Measurements from ENCODE around the gene HIP1R. TPM values are rescaled to one million over a fixed set of nuclear protein-coding genes. Genes with fewer than 3 reads are reported as not detected.
A peak's percentile ranks its signal among the peaks of the same experiment; 100 is the strongest.

Gene HIP1R
- polyA plus RNA-seq, 1 of the 3 experiments (the other 2 are of a cell fraction): 20.6 TPM

DNA sequence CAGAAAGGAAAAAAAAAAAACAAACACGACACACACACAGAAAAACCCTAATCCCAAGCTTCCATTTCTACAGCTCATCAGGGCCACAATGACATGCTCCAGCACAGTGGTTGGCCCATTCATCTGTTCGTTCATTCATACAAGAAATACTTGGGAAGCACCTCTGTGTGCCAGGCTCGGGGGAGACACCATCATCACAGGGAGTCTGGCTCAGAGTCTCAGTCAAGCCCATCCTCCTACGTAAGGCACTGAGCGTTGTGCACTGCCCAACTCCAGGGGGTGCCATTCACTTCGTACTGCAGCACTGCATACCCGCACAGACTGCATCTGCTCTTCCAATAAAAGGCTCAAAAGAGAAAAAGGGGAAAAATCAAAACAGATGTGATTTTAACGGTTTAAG, 45.4 kb downstream of the HIP1R start:
- WGBS (ENCODE audit: low lambda C conversion rate): 60% methylated on average over 8 of the region's 8 CpGs
- ChIA-PET POLR2A (no interaction called here), CTCF (interaction anchor here (0.6 to 3.6 kb wide), 16 partner anchors 9 to 76 kb away, joined by 3 to 15 read pairs (median 6); no protein-coding TSS in a partner anchor)
- Histone ChIP-seq H3K4me1 (ENCODE audit: control insufficient read depth in 1 of 2, insufficient read depth in 2 of 2, low read depth in 1 of 2, low read length in 1 of 2) (peaks cover 4 to 28% of the 10 kb centered on the region in 2 experiments; a peak in 2 of 4 replicates), H2AFZ (ENCODE audit: low read depth) (no peak overlapping the region), H3K9me2 (no peaks in the 10 kb centered on the region), H3K4me3 (ENCODE audit: low read depth in 2 of 2, low read length in 1 of 2) (no peak overlapping the region; a peak in 1 of 4 replicates), H3F3A (replicated peaks; ENCODE audit: insufficient read depth) (peaks cover 10% of the 10 kb centered on the region), H3K9me3 (no peaks in the 10 kb centered on the region), H3K9ac (no peak overlapping the region), H3K79me2 (ENCODE audit: insufficient read depth) (peaks cover 98% of the 10 kb centered on the region), H4K20me1 (ENCODE audit: insufficient read depth) (peaks cover 45% of the 10 kb centered on the region), H3K27me3 (ENCODE audit: insufficient read depth) (no peaks in the 10 kb centered on the region), H3K36me3 (replicated peaks in 1 of 2; ENCODE audit: control insufficient read depth in 1 of 2, insufficient read depth in 2 of 2, low read length in 1 of 2) (no peaks in the 10 kb centered on the region), H3K4me2 (no peak overlapping the region), H3K27ac (ENCODE audit: low read depth in 2 of 2, low read length in 1 of 2) (no peak overlapping the region)
- TF ChIP-seq, protein P1, sequence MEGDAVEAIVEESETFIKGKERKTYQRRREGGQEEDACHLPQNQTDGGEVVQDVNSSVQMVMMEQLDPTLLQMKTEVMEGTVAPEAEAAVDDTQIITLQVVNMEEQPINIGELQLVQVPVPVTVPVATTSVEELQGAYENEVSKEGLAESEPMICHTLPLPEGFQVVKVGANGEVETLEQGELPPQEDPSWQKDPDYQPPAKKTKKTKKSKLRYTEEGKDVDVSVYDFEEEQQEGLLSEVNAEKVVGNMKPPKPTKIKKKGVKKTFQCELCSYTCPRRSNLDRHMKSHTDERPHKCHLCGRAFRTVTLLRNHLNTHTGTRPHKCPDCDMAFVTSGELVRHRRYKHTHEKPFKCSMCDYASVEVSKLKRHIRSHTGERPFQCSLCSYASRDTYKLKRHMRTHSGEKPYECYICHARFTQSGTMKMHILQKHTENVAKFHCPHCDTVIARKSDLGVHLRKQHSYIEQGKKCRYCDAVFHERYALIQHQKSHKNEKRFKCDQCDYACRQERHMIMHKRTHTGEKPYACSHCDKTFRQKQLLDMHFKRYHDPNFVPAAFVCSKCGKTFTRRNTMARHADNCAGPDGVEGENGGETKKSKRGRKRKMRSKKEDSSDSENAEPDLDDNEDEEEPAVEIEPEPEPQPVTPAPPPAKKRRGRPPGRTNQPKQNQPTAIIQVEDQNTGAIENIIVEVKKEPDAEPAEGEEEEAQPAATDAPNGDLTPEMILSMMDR (IDR thresholded peaks at IDR 0.05): peak; percentile 57
- no peak for TF ChIP-seq CHD2 (IDR thresholded peaks at IDR 0.05; ENCODE audit: low read length, partially characterized antibody)
- TF ChIP-seq TCF12 (IDR thresholded peaks at IDR 0.05): no peak
- TF ChIP-seq, protein P2, sequence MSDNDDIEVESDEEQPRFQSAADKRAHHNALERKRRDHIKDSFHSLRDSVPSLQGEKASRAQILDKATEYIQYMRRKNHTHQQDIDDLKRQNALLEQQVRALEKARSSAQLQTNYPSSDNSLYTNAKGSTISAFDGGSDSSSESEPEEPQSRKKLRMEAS (IDR thresholded peaks at IDR 0.05; ENCODE audit: low read depth): no peak
- no peak for TF ChIP-seq EP300 (IDR thresholded peaks at IDR 0.05; ENCODE audit: borderline replicate concordance in 1 of 2, low read depth in 1 of 2, low read length in 1 of 2)
- no peak for TF ChIP-seq TEAD4 (IDR thresholded peaks at IDR 0.05; ENCODE audit: borderline replicate concordance, insufficient read depth)
- TF ChIP-seq FOXM1 (IDR thresholded peaks at IDR 0.05; ENCODE audit: low read depth): no peak
- TF ChIP-seq NFIC (IDR thresholded peaks at IDR 0.05; ENCODE audit: borderline replicate concordance): no peak
- TF ChIP-seq RCOR1 (IDR thresholded peaks at IDR 0.05; ENCODE audit: low read length): no peak
- TF ChIP-seq FOSL2 (IDR thresholded peaks at IDR 0.05; ENCODE audit: borderline replicate concordance, low read depth): no peak
- no peak for TF ChIP-seq SIN3A (IDR thresholded peaks at IDR 0.05; ENCODE audit: borderline replicate concordance, low read depth, low read length)
- TF ChIP-seq EZH2phosphoT487 (IDR thresholded peaks at IDR 0.05; ENCODE audit: borderline replicate concordance, low read depth): no peak
- TF ChIP-seq MEF2A (IDR thresholded peaks at IDR 0.05; ENCODE audit: borderline replicate concordance, low read depth): no peak
- TF ChIP-seq, protein P3, sequence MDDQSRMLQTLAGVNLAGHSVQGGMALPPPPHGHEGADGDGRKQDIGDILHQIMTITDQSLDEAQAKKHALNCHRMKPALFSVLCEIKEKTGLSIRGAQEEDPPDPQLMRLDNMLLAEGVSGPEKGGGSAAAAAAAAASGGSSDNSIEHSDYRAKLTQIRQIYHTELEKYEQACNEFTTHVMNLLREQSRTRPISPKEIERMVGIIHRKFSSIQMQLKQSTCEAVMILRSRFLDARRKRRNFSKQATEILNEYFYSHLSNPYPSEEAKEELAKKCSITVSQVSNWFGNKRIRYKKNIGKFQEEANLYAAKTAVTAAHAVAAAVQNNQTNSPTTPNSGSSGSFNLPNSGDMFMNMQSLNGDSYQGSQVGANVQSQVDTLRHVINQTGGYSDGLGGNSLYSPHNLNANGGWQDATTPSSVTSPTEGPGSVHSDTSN (IDR thresholded peaks at IDR 0.05): no peak
- TF ChIP-seq SMC3 (IDR thresholded peaks at IDR 0.05; ENCODE audit: low read depth, low read length): peak; percentile 58
- no peak for TF ChIP-seq POLR2AphosphoS5 (IDR thresholded peaks at IDR 0.05; ENCODE audit: low read depth, low read length)
- peak; percentile 67 for TF ChIP-seq RAD21 (IDR thresholded peaks at IDR 0.05; ENCODE audit: low read length)
- TF ChIP-seq, protein P4, sequence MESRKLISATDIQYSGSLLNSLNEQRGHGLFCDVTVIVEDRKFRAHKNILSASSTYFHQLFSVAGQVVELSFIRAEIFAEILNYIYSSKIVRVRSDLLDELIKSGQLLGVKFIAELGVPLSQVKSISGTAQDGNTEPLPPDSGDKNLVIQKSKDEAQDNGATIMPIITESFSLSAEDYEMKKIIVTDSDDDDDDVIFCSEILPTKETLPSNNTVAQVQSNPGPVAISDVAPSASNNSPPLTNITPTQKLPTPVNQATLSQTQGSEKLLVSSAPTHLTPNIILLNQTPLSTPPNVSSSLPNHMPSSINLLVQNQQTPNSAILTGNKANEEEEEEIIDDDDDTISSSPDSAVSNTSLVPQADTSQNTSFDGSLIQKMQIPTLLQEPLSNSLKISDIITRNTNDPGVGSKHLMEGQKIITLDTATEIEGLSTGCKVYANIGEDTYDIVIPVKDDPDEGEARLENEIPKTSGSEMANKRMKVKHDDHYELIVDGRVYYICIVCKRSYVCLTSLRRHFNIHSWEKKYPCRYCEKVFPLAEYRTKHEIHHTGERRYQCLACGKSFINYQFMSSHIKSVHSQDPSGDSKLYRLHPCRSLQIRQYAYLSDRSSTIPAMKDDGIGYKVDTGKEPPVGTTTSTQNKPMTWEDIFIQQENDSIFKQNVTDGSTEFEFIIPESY (IDR thresholded peaks at IDR 0.05; ENCODE audit: borderline replicate concordance, low read depth): no peak
- DNase-seq: peak; percentile 71
